HFFc6 (cell line): Measurements from ENCODE around the gene LRWD1. TPM values are rescaled to one million over a fixed set of nuclear protein-coding genes. Genes with fewer than 3 reads are reported as not detected.

Experiments used
- DNase-seq: peaks from one replicate; pipeline ENCODE4 v3.0.0-alpha.2; 2018
- H3K27ac Mint-ChIP-seq: 2 replicates; pipeline ENCODE4 v1.8.0; 2020; ENCODE audit warnings: mild to moderate bottlenecking, mixed read lengths
- H3K27me3 Mint-ChIP-seq: 2 replicates; pipeline ENCODE4 v1.8.0; 2021; ENCODE audit warnings: mild to moderate bottlenecking, moderate library complexity, mixed read lengths; ENCODE audit not compliant: insufficient read depth
- H3K36me3 Mint-ChIP-seq: 2 replicates; pipeline ENCODE4 v1.8.0; 2021; ENCODE audit warnings: low read depth, mixed read lengths
- H3K4me1 Mint-ChIP-seq: 2 replicates; pipeline ENCODE4 v1.8.0; 2020; ENCODE audit warnings: low read depth, mixed read lengths
- H3K4me3 Mint-ChIP-seq: 2 replicates; pipeline ENCODE4 v1.8.0; 2020; ENCODE audit warnings: mild to moderate bottlenecking, moderate library complexity, mixed read lengths
- H3K9me3 Mint-ChIP-seq: 2 replicates; pipeline ENCODE4 v1.8.0; 2020; ENCODE audit warnings: mild to moderate bottlenecking, mixed read lengths
- long read RNA-seq: library from polyadenylated mRNA; unstranded; transcript quantifications from one replicate; pipeline ENCODE4 v2.0.0, GENCODE V29; 2019
- total RNA-seq, 6 experiments: library from RNA; stranded (reverse); fragmentation: NEBNext Ultra II Directional; extraction: Animal tissue kit (Norgen Biotek cat#: 25700); gene quantifications; 2 replicates in 1 of 6; 3 replicates in 5 of 6; pipeline ENCODE4 v1.2.3, GENCODE V29; 2021
- TF ChIP-seq, protein P1 (sequence below): fragments of 200-600 bp; sonication (generic); IDR thresholded peaks from 2 replicates; pipeline ENCODE4 v1.5.0; 2021; ENCODE audit warnings: antibody characterized with exemption, mild to moderate bottlenecking

The LRWD1 gene
- 10 to 100 TPM; 19.4 to 28.2 (median 23.0) TPM for total RNA-seq
- long read RNA-seq, transcript LRWD1-201 (15 exons, 2,215 nt), result major isoform, 22 of 35 reads
- long read RNA-seq, partial matches to known transcripts, result 4 of 35 reads
- long read RNA-seq, other reads (novel, unspliced or antisense), result 9 of 35 reads

DNA sequence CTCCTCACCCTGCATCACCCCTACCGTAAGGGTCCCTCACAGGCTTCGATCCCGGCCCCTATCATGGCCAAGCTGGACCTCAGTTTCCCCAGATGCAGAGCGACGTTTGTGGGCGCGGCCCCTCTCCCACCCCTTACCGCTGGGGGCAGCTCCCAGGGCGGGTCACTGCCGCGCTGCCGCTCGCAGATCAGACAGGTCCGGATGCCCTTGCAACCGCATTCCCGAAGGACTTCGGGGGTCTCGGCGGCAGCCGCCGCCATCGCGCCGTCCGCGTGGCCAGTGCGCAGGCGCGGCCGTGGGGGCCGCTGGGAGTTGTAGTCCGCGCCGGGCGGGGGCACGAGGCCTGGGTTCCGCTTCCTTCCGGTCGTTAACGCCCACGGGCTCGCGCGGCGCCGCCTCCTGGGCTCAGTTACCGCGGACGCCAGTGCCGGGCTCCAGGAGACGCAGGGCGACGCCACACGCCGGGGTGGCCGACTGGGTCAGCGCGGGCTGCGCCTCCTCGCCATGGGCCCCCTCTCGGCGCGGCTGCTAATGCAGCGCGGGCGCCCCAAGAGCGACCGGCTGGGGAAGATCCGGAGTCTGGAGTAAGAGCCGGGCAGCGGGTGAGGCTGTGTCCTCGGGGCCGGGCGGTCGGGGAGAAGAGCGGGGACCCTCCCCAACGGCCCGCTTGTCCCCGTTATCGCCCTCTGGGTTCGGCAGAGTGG, at the start of gene LRWD1, which contains the start of gene ALKBH4:
TSS of gene LRWD1 (plus strand) at position 408 of the 704 bp plus-strand sequence. CDS start at position 505, 97 bp downstream.
TSS of gene ALKBH4 (minus strand) at position 287 of the 704 bp plus-strand sequence. CDS start at position 260, 27 bp downstream.
- Mint-ChIP-seq H3K4me3 (peak within 1 kb of the TSS; percentile 98), H3K4me1 (peaks cover 33% of the 10 kb centered on the region), H3K36me3 (peaks cover 13% of the 10 kb centered on the region; the same call in 1 of the 2 replicates)

DNA sequence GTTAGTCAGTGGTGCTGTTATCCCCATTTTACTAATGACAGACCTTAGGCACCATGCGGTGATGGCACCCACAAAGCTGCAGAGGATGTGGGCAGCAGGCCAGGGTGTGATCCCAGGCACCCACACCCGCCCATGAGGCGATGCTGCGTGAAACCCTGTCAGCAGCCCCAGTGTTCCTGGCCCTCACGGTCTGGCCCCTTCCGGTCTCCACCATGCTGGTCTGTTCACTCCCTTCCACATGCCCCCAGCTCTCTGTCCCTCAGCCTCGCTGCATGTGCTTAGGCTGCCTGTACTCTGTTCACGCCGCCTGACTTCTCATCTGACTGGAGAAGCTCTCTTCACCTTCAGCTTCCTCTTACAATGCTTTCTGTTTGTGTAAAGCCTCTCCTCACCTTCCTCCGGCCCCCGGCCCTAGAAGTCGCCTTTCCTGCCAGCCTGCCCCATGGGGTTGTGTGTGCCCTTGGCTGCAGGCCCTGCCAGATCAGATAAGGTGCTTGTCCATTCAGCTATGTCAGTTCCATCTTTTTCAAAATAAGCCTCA, 49.0 kb upstream of the LRWD1 start:
- Mint-ChIP-seq H3K27me3 (peaks cover 3% of the 10 kb centered on the region; the same call in 1 of the 2 replicates), H3K27ac (no peak overlapping the region), H3K9me3 (no peaks in the 10 kb centered on the region)

More for the DNA sequence above, at the start of gene LRWD1, which contains the start of gene ALKBH4:
- Mint-ChIP-seq H3K27ac (peak within 1 kb of the TSS; percentile 81), H3K27me3 (peaks cover 9% of the 10 kb centered on the region), H3K9me3 (no peaks in the 10 kb centered on the region)
- peak; percentile 87 for DNase-seq
- TF ChIP-seq, protein P1, sequence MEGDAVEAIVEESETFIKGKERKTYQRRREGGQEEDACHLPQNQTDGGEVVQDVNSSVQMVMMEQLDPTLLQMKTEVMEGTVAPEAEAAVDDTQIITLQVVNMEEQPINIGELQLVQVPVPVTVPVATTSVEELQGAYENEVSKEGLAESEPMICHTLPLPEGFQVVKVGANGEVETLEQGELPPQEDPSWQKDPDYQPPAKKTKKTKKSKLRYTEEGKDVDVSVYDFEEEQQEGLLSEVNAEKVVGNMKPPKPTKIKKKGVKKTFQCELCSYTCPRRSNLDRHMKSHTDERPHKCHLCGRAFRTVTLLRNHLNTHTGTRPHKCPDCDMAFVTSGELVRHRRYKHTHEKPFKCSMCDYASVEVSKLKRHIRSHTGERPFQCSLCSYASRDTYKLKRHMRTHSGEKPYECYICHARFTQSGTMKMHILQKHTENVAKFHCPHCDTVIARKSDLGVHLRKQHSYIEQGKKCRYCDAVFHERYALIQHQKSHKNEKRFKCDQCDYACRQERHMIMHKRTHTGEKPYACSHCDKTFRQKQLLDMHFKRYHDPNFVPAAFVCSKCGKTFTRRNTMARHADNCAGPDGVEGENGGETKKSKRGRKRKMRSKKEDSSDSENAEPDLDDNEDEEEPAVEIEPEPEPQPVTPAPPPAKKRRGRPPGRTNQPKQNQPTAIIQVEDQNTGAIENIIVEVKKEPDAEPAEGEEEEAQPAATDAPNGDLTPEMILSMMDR, result peak; percentile 47

DNA sequence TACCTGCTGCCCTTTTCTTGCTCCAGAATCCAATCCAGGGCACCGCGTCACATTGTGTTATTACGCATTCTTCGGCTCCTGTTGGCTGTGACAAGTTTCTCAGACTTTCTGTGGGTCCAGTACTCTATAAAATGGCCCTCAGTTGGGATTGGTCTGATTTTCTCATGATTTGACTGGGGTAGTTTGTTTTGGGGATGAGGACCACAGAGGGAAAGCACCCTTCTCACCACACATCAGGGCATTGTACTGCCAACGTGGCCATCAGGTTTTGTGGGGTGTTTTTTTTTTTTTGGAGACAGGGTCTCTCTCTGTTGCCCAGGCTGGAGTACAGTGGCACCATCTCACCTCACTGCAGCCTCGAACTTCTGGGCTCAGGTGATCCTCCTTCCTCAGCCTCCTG, 48.4 kb upstream of the LRWD1 start:
- Mint-ChIP-seq H3K4me3 (no peak overlapping the region), H3K4me1 (no peaks in the 10 kb centered on the region), H3K27me3 (peaks cover 3% of the 10 kb centered on the region; the same call in 1 of the 2 replicates), H3K27ac (no peak overlapping the region), H3K36me3 (peaks cover 18% of the 10 kb centered on the region), H3K9me3 (no peaks in the 10 kb centered on the region)
- TF ChIP-seq, protein P1, result no peak
- DNase-seq, result no peak

More for the DNA sequence above, 49.0 kb upstream of the LRWD1 start:
- TF ChIP-seq, protein P1, result no peak
- no peak for DNase-seq
- Mint-ChIP-seq H3K4me1 (no peaks in the 10 kb centered on the region), H3K4me3 (no peak overlapping the region), H3K36me3 (peaks cover 16% of the 10 kb centered on the region)

DNA sequence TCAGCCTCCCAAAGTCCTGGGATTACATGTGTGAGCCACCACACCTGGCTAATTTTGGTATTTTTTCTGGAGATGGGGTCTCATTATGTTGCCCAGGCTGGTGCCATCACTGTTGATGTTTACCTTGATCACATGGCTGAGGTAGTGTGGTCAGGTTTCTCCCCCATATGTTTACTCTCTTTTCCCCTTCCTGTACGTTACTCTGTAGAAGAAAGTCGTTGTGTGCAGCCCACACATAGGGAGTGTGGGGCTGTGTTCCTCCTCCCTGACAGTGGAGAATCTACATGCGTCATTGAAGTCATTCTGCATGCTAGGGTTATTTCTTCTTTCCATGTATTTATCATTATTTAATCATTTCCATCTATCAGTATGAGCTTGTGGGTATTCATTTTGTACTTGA, 47.7 kb upstream of the LRWD1 start:
- no peak for DNase-seq
- no peak overlapping the region for H3K27ac Mint-ChIP-seq
- peaks cover 18% of the 10 kb centered on the region for H3K36me3 Mint-ChIP-seq
- no peaks in the 10 kb centered on the region for H3K9me3 Mint-ChIP-seq
- H3K4me1 Mint-ChIP-seq, result no peaks in the 10 kb centered on the region
- H3K27me3 Mint-ChIP-seq, result peaks cover 3% of the 10 kb centered on the region; the same call in 1 of the 2 replicates
- H3K4me3 Mint-ChIP-seq, result no peak overlapping the region
- TF ChIP-seq, protein P1, result no peak

DNA sequence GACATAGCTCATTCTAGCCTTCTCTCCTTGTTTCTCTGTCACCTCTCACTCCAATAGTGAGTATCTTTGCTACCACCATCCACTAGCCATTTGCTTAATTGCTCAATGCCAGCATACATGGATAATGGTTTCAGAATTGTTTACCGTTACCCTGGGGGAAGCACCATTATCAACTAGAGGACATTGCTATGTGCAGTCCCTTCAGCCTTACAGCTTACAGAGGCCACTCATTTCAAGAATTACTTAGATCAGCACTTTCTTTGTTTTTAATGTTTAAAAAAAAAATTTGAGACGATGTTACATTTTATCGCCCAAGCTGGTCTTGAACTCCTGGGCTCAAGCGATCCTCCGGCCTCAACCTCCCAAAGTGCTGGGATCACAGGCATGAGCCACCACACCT, 46.2 kb upstream of the LRWD1 start:
- DNase-seq, result no peak
- Mint-ChIP-seq H3K36me3 (peaks cover 18% of the 10 kb centered on the region), H3K9me3 (no peaks in the 10 kb centered on the region)

More for the DNA sequence above, 46.2 kb upstream of the LRWD1 start:
- no peak overlapping the region for H3K4me3 Mint-ChIP-seq
- TF ChIP-seq, protein P1, result no peak
- peaks cover 3% of the 10 kb centered on the region; the same call in 1 of the 2 replicates for H3K27me3 Mint-ChIP-seq
- no peak overlapping the region for H3K27ac Mint-ChIP-seq
- H3K4me1 Mint-ChIP-seq, result no peaks in the 10 kb centered on the region
